RKO (cell line): ENCODE measurements around the gene MSI2.

Experiments
- DNase-seq: peaks from one replicate; pipeline ENCODE4 v3.0.0-alpha.2; 2016; ENCODE audit warnings: low spot score

The MSI2 gene

GRCh38 chr17:57524839-57525568, 268.7 kb downstream of the MSI2 start:
- DNase-seq = no peak

- DNase-seq = no peak
Measured at GRCh38 chr17:57527221-57528057, 271.1 kb downstream of the MSI2 start.

- no peak for DNase-seq
Measured at GRCh38 chr17:57528058-57528451, 271.7 kb downstream of the MSI2 start.

- DNase-seq = no peak
Measured at GRCh38 chr17:57530026-57530425, 273.7 kb downstream of the MSI2 start.

GRCh38 chr17:57530508-57530907, 274.2 kb downstream of the MSI2 start:
- no peak for DNase-seq

GRCh38 chr17:57531078-57531477, 274.8 kb downstream of the MSI2 start:
- DNase-seq = no peak

- no peak for DNase-seq
Measured at GRCh38 chr17:57531648-57532504, 275.6 kb downstream of the MSI2 start.

GRCh38 chr17:57532556-57532955, 276.2 kb downstream of the MSI2 start:
- DNase-seq = no peak

- no peak for DNase-seq
Measured at GRCh38 chr17:57532966-57533365, 276.6 kb downstream of the MSI2 start.

GRCh38 chr17:57533684-57534305, 277.5 kb downstream of the MSI2 start:
- DNase-seq = no peak

- no peak for DNase-seq
Measured at GRCh38 chr17:57534863-57535248, 278.5 kb downstream of the MSI2 start.

GRCh38 chr17:57535249-57535966, 279.1 kb downstream of the MSI2 start:
- no peak for DNase-seq

GRCh38 chr17:57536289-57536688, 280.0 kb downstream of the MSI2 start:
- DNase-seq = no peak

GRCh38 chr17:57536789-57537523, 280.6 kb downstream of the MSI2 start:
- DNase-seq = no peak

GRCh38 chr17:57537524-57538410, 281.4 kb downstream of the MSI2 start:
- DNase-seq = no peak

- no peak for DNase-seq
Measured at GRCh38 chr17:57538736-57539456, 282.6 kb downstream of the MSI2 start.

- no peak for DNase-seq
Measured at GRCh38 chr17:57539529-57540301, 283.4 kb downstream of the MSI2 start.

GRCh38 chr17:57540596-57540995, 284.3 kb downstream of the MSI2 start:
- no peak for DNase-seq
